Keratinocyte (primary cell): Measurements from ENCODE around the gene LACTB. TPM values are rescaled to one million over a fixed set of nuclear protein-coding genes. Genes with fewer than 3 reads are reported as not detected.

Experiments used
- DNase-seq: peaks from one replicate; pipeline ENCODE4 v3.0.0-alpha.2; 2011; ENCODE audit warnings: low read depth, missing footprints, low spot score
- FAIRE-seq: peaks from 2 replicates; lab custom pipeline; 2011; peaks lifted over from hg19 to GRCh38; lab: Jason Lieb, UNC
- H2AFZ ChIP-seq: 2 replicates; pipeline ENCODE4 v1.6.0; 2012; ENCODE audit warnings: low read length, control low read depth, inconsistent platforms; ENCODE audit not compliant: control insufficient read depth
- H3K27ac ChIP-seq: 2 replicates; pipeline ENCODE4 v1.5.1; 2011; ENCODE audit warnings: low read length; ENCODE audit not compliant: control insufficient read depth, insufficient read depth
- H3K27me3 ChIP-seq: 3 replicates; pipeline ENCODE4 v1.6.0; 2011; ENCODE audit warnings: low read length; ENCODE audit not compliant: control insufficient read depth, insufficient read depth; ENCODE audit errors: extremely low read depth
- H3K36me3 ChIP-seq, 2 experiments: 2 replicates in 1 of 2; 3 replicates in 1 of 2; pipeline ENCODE4 v1.5.1; 2011; ENCODE audit warnings: low read length in 2 of 2, mild to moderate bottlenecking in 1 of 2; ENCODE audit not compliant: control insufficient read depth in 2 of 2, insufficient read depth in 2 of 2; ENCODE audit errors: extremely low read depth in 1 of 2
- H3K4me1 ChIP-seq: 3 replicates; pipeline ENCODE4 v1.5.1; 2011; ENCODE audit warnings: low read length; ENCODE audit not compliant: control insufficient read depth, insufficient read depth; ENCODE audit errors: extremely low read depth
- H3K4me2 ChIP-seq: 3 replicates; pipeline ENCODE4 v1.6.0; 2011; ENCODE audit warnings: low read depth, low read length; ENCODE audit not compliant: control insufficient read depth, insufficient read depth; ENCODE audit errors: extremely low read depth
- H3K4me3 ChIP-seq, 3 experiments: fragments of 200-600 bp in 1 of 3; sonication (generic) in 1 of 3; 2 replicates in 2 of 3; 3 replicates in 1 of 3; pipeline ENCODE4 v1.5.1; 2011 to 2016; ENCODE audit warnings: low read length in 3 of 3, mild to moderate bottlenecking in 3 of 3, control low read depth in 2 of 3, inconsistent platforms in 1 of 3, low read depth in 1 of 3, mixed read lengths in 1 of 3, mixed run types in 1 of 3, moderate library complexity in 1 of 3; ENCODE audit not compliant: control insufficient read depth in 2 of 3, insufficient read depth in 2 of 3; ENCODE audit errors: extremely low read depth in 1 of 3
- H3K79me2 ChIP-seq: 2 replicates; pipeline ENCODE4 v1.6.0; 2012; ENCODE audit warnings: low read length; ENCODE audit not compliant: control insufficient read depth, insufficient read depth
- H3K9ac ChIP-seq: 3 replicates; pipeline ENCODE4 v1.6.0; 2011; ENCODE audit warnings: low read length; ENCODE audit not compliant: control insufficient read depth, insufficient read depth; ENCODE audit errors: extremely low read depth
- H3K9me1 ChIP-seq: 3 replicates; pipeline ENCODE4 v1.6.0; 2011; ENCODE audit warnings: low read length; ENCODE audit not compliant: control insufficient read depth, insufficient read depth; ENCODE audit errors: extremely low read depth
- H3K9me3 ChIP-seq: 2 replicates; pipeline ENCODE4 v1.5.1; 2012; ENCODE audit warnings: low read depth, low read length; ENCODE audit not compliant: control insufficient read depth
- H4K20me1 ChIP-seq: 3 replicates; pipeline ENCODE4 v1.6.0; 2011; ENCODE audit warnings: low read length; ENCODE audit not compliant: control insufficient read depth, insufficient read depth; ENCODE audit errors: extremely low read depth
- CTCF ChIP-seq, 3 experiments: IDR thresholded peaks in 1 of 3; conservative IDR thresholded peaks in 1 of 3; optimal IDR thresholded peaks in 1 of 3; 2 replicates in 2 of 3; 3 replicates in 1 of 3; pipeline versions ENCODE3 to v1.5.1; 2011; ENCODE audit warnings: low read length in 3 of 3, mild to moderate bottlenecking in 3 of 3, moderate library complexity in 2 of 3, control low read depth in 1 of 3, inconsistent platforms in 1 of 3; ENCODE audit not compliant: insufficient read depth in 2 of 3; ENCODE audit errors: extremely low read depth in 1 of 3
- EZH2 ChIP-seq: IDR thresholded peaks from one replicate; pipeline ENCODE4 v1.6.1; 2012; ENCODE audit warnings: inconsistent platforms, mild to moderate bottlenecking, low read length, moderate library complexity
- dilution Hi-C: fragments of 300-500 bp; cut with MboI; formaldehyde crosslinking; loops from one replicate; pipeline ENCODE4 v1.7.0; 2020; ENCODE audit warnings: low sequenced_read_pairs; ENCODE audit not compliant: extremely low pct_ligation_motif_present
- polyA plus RNA-seq, 5 experiments: library from polyadenylated mRNA; depleted of rRNA in 3 of 5; stranded (reverse) in 3 of 5; stranded (forward) in 1 of 5; unstranded in 1 of 5; fragments of >200 nt; gene quantifications; 1 replicate in 1 of 5; 2 replicates in 3 of 5; 3 replicates in 1 of 5; pipeline versions ENCODE4 v1.2.1 to v1.2.3, GENCODE V29; 2011 to 2012; ENCODE audit warnings: missing spikeins in 2 of 5, low read depth in 1 of 5, low replicate concordance in 1 of 5

LACTB gene
- polyA plus RNA-seq, 1 donor (not counting 4 experiments of a cell fraction or from before 2014, with no cell fraction given) = 27.4 TPM

- FAIRE-seq = no peak
- DNase-seq = no peak
Observed at GRCh38 chr15:63166219-63166618, 44.6 kb downstream of the LACTB start.

GRCh38 chr15:63169788-63170187 lies 48.1 kb downstream of the LACTB start:
- no peak for TF ChIP-seq EZH2
- TF ChIP-seq CTCF (optimal IDR thresholded peaks at IDR 0.05 in 1 of 3, IDR thresholded peaks at IDR 0.05 in 1 of 3, conservative IDR thresholded peaks at IDR 0.05 in 1 of 3; ENCODE audit: extremely low read depth in 1 of 3, insufficient read depth in 2 of 3, low read length in 3 of 3) = no peak
- Histone ChIP-seq H3K4me2 (no peak overlapping the region), H3K27me3 (no peaks in the 10 kb centered on the region), H3K9me1 (no peaks in the 10 kb centered on the region), H3K4me1 (no peaks in the 10 kb centered on the region), H2AFZ (no peak overlapping the region), H3K9me3 (no peaks in the 10 kb centered on the region), H3K79me2 (no peaks in the 10 kb centered on the region), H4K20me1 (no peaks in the 10 kb centered on the region), H3K36me3 (no peaks in the 10 kb centered on the region), H3K9ac (no peak overlapping the region), H3K4me3 (no peak overlapping the region), H3K27ac (no peak overlapping the region)
- dilution Hi-C loops = no loop called here
- DNase-seq (no peak), FAIRE-seq (no peak)

More at GRCh38 chr15:63166219-63166618, 44.6 kb downstream of the LACTB start:
- H3K9ac ChIP-seq = no peak overlapping the region
- H3K4me3 ChIP-seq = no peak overlapping the region
- H3K79me2 ChIP-seq = no peaks in the 10 kb centered on the region
- no peak overlapping the region for H3K27ac ChIP-seq
- no peaks in the 10 kb centered on the region for H3K4me1 ChIP-seq
- H3K9me3 ChIP-seq = no peaks in the 10 kb centered on the region
- H3K9me1 ChIP-seq = no peaks in the 10 kb centered on the region
- H2AFZ ChIP-seq = no peak overlapping the region
- H4K20me1 ChIP-seq = no peaks in the 10 kb centered on the region
- no peaks in the 10 kb centered on the region for H3K27me3 ChIP-seq
- TF ChIP-seq CTCF (optimal IDR thresholded peaks at IDR 0.05 in 1 of 3, IDR thresholded peaks at IDR 0.05 in 1 of 3, conservative IDR thresholded peaks at IDR 0.05 in 1 of 3; ENCODE audit: extremely low read depth in 1 of 3, insufficient read depth in 2 of 3, low read length in 3 of 3) = peak in 1 of 3 experiments; percentile 9
- TF ChIP-seq EZH2 = no peak
- peaks cover 0 to 2% of the 10 kb centered on the region in 2 experiments for H3K36me3 ChIP-seq
- dilution Hi-C loops = no loop called here
- no peak overlapping the region for H3K4me2 ChIP-seq
